Upper lobe of right lung (tissue), 1 donor: ENCODE data around the gene CATSPERD. TPM values are rescaled to one million over a fixed set of nuclear protein-coding genes. Genes with fewer than 3 reads are reported as not detected.
"Not testable (repeated sequence)": the region's sequence is repeated elsewhere in the genome, so short reads cannot be mapped to it uniquely, and the experiment has no call there.

ENCODE experiments used
- ATAC-seq: fragments of 200-7000 bp; cut with Tn5 transposase; one replicate; pipeline ENCODE4 v1.9.1; 2020; ENCODE audit warnings: mild to moderate bottlenecking, moderate library complexity
- DNase-seq: peaks from one replicate; pipeline ENCODE4 v3.0.0-alpha.2; 2020
- H3K27ac ChIP-seq: fragments of 200-600 bp; one replicate; pipeline ENCODE4 v1.8.0; 2022
- H3K27me3 ChIP-seq: fragments of 200-600 bp; one replicate; pipeline ENCODE4 v1.8.0; 2022; ENCODE audit warnings: mild to moderate bottlenecking
- H3K36me3 ChIP-seq: fragments of 200-600 bp; one replicate; pipeline ENCODE4 v1.8.0; 2022
- H3K4me1 ChIP-seq: fragments of 200-600 bp; one replicate; pipeline ENCODE4 v1.8.0; 2022
- H3K4me3 ChIP-seq: fragments of 200-600 bp; one replicate; pipeline ENCODE4 v1.8.0; 2022; ENCODE audit warnings: mild to moderate bottlenecking
- H3K9me3 ChIP-seq: fragments of 200-600 bp; one replicate; pipeline ENCODE4 v1.8.0; 2022
- intact Hi-C: fragments of 100-400 bp; cut with DNase I; formaldehyde crosslinking; loops from one replicate; pipeline ENCODE4 v1.11.0; 2022
- total RNA-seq: library from RNA; stranded (reverse); fragmentation: NEBNext Ultra II Directional; extraction: Animal tissue kit (Norgen Biotek cat#: 25700); gene quantifications from one replicate; pipeline ENCODE4 v1.2.1, GENCODE V29; 2021
- TF ChIP-seq, protein P1 (sequence below): fragments of 200-600 bp; IDR thresholded peaks from one replicate; pipeline ENCODE4 v1.8.0; 2022; ENCODE audit warnings: antibody characterized with exemption
- donor health status: DM: no; HTN: yes; CAD: no; lungs with severe emphysema.

Gene CATSPERD
- total RNA-seq, 1 donor from 2014 or later: not detected

DNA sequence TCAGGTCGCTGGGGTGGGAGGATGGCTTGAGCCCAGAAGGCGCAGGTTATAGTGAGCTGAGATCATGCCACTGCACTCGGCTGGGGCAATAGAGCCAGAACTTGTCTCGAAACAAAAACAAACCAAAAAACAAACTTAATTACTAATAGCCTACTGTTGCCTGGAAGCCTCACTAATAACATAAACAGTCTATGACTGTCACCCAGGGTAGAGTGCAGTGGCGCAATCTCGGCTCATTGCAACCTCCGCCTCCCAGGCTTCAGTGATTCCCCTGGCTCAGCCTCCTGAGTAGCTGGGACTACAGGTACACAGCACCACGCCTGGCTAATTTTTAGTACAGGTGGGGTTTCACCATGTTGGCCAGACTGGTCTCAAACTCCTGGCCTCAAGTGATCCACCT is 18.0 kb downstream of the CATSPERD start:
- H3K36me3 ChIP-seq: no peaks in the 10 kb centered on the region
- TF ChIP-seq, protein P1, sequence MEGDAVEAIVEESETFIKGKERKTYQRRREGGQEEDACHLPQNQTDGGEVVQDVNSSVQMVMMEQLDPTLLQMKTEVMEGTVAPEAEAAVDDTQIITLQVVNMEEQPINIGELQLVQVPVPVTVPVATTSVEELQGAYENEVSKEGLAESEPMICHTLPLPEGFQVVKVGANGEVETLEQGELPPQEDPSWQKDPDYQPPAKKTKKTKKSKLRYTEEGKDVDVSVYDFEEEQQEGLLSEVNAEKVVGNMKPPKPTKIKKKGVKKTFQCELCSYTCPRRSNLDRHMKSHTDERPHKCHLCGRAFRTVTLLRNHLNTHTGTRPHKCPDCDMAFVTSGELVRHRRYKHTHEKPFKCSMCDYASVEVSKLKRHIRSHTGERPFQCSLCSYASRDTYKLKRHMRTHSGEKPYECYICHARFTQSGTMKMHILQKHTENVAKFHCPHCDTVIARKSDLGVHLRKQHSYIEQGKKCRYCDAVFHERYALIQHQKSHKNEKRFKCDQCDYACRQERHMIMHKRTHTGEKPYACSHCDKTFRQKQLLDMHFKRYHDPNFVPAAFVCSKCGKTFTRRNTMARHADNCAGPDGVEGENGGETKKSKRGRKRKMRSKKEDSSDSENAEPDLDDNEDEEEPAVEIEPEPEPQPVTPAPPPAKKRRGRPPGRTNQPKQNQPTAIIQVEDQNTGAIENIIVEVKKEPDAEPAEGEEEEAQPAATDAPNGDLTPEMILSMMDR: no peak
- no peak overlapping the region for H3K4me3 ChIP-seq
- DNase-seq: no peak
- ATAC-seq: no peak
- H3K4me1 ChIP-seq: no peaks in the 10 kb centered on the region
- H3K9me3 ChIP-seq: no peaks in the 10 kb centered on the region
- H3K27ac ChIP-seq: no peak overlapping the region
- intact Hi-C loops: no loop called here
- no peaks in the 10 kb centered on the region for H3K27me3 ChIP-seq

DNA sequence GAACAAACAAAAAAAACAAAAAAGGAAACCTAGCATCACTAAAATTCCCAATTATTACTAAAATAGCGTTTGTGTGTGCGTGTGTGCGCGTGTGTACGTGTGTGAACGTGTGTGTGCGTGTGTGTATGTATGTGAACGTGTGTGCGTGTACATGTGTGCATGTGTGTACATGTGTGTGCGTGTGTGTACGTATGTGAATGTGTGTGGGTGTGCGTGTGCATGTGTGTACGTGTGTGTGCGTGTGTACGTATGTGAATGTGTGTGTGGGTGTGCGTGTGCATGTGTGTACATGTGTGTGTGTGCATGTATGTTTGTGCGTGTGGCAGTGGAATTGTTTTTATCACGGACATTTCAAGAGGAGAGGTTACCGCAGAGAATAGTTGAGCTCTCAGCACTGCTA is 21.6 kb downstream of the CATSPERD start:
- Histone ChIP-seq H3K36me3 (no peaks in the 10 kb centered on the region), H3K27me3 (no peaks in the 10 kb centered on the region), H3K27ac (no peak overlapping the region), H3K4me3 (no peak overlapping the region), H3K9me3 (no peaks in the 10 kb centered on the region), H3K4me1 (no peaks in the 10 kb centered on the region)
- no peak for ATAC-seq
- TF ChIP-seq, protein P1: no peak
- no peak for DNase-seq
- intact Hi-C loops: no loop called here

DNA sequence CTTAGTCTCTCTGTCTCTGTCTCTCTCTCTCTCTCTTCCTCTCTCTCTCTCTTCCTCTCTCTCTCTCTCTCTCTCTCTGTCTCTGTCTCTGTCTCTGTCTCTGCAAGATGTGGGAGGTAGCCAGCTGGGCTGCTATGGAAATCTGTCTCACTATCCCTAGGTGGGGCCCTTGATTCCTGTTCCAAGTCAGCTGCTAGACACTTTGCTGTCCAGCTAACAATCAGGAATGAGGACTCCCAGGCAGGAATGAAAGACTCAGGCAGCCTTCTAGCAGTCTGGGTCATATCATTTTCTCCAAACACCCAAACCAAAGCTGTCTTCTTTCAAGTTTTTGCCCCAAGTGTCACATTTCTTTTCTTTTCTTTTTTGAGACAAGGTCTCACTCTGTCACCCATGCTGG is 23.2 kb downstream of the CATSPERD start:
- TF ChIP-seq, protein P1: no peak
- Histone ChIP-seq H3K9me3 (no peaks in the 10 kb centered on the region), H3K27me3 (no peaks in the 10 kb centered on the region), H3K27ac (no peak overlapping the region), H3K4me1 (no peaks in the 10 kb centered on the region), H3K4me3 (no peak overlapping the region), H3K36me3 (no peaks in the 10 kb centered on the region)
- intact Hi-C loops: no loop called here
- ATAC-seq: no peak
- DNase-seq: no peak

DNA sequence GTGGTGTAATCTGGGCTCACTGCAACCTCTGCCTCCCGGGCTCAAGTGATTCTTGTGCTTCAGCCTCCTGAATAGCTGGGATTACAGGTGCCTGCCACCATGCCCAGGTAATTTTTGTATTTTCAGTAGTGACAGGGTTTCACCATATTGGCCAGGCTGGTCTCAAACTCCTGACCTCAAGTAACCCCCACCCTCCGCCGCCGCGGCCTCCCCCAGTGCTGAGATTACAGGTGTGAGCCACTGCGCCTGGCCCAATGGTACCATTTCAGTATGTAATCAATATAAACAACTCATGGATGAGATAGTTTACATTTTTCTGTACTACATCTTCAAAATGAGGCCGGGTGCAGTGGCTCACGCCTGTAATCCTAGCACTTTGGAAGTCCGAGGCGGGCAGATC is 24.6 kb downstream of the CATSPERD start:
- intact Hi-C loops, H3K4me1 ChIP-seq, H3K36me3 ChIP-seq, ATAC-seq, DNase-seq, H3K27ac ChIP-seq, H3K27me3 ChIP-seq, H3K4me3 ChIP-seq, H3K9me3 ChIP-seq: not testable (repeated sequence)

DNA sequence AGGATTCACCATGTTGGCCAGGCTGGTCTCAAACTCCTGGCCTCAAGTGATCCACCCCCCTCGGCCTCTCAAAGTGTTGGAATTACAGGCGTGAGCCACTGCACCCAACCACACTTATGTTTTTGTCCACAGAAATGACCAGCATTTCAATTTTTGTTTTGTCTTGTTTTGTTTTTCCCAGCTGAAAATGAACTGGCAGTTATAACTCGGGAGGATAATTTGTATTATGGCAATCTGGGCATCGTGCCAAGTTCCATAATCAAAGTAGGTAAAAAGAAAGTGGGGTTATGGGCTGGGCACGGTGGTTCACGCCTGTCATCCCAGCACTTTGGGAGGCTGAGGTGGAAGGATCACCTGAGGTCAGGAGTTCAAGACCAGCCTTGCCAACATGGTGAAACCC is 28.5 kb downstream of the CATSPERD start:
- H3K4me1 ChIP-seq, H3K27ac ChIP-seq, H3K27me3 ChIP-seq, intact Hi-C loops, H3K36me3 ChIP-seq, ATAC-seq, DNase-seq, H3K4me3 ChIP-seq, H3K9me3 ChIP-seq: not testable (repeated sequence)

DNA sequence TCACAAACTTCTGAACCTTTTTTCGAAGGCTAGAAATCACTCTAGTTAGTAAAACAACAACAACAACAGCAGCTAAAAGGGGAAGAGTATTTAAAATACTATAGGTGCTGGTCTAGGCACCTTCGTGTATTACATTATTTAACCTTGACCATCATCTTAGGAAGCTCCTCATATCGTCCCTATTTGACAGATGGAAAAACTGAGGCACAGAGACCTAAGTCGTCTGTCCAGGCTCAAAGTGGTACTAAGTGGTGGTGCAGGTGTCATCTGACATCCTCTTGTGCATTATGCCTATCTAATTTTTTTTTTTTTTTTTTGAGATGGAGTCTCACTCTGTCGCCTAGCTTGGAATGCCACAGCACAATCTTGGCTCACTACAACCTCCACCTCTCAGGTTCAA is 29.1 kb downstream of the CATSPERD start:
- Histone ChIP-seq H3K4me3 (no peak overlapping the region), H3K36me3 (no peaks in the 10 kb centered on the region), H3K9me3 (no peaks in the 10 kb centered on the region), H3K4me1 (no peaks in the 10 kb centered on the region), H3K27me3 (no peaks in the 10 kb centered on the region), H3K27ac (no peak overlapping the region)
- TF ChIP-seq, protein P1: no peak
- DNase-seq (no peak), ATAC-seq (no peak)
- intact Hi-C loops: no loop called here

DNA sequence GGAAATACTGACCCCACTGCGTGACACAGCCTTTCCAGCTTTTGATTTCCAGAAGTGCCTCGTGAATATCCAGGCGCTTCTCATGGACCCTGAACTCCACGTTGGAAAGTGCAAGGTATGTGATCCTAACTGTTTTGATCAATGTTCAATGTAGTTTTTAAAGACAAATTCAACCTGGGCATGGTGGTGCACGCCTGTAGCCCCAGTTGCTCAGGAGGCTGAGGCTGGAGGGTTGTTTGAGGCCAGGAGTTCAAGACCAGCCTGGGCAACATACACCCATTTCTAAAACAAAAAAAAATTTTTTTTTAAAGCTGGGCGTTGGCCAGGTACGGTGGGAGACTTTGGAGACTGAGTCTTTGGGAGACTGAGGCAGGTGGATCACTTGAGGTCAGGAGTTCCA is 31.3 kb downstream of the CATSPERD start:
- Histone ChIP-seq H3K9me3 (no peaks in the 10 kb centered on the region), H3K4me1 (no peaks in the 10 kb centered on the region), H3K27ac (no peak overlapping the region), H3K27me3 (no peaks in the 10 kb centered on the region), H3K4me3 (no peak overlapping the region), H3K36me3 (no peaks in the 10 kb centered on the region)
- DNase-seq: no peak
- TF ChIP-seq, protein P1: no peak
- no peak for ATAC-seq
- intact Hi-C loops: no loop called here
